ENCODE measurements around the gene KRT32.

GRCh38 chr17:41451154-41451728, 15.9 kb downstream of the KRT32 start:
- TF ChIP-seq POLR2A (IDR thresholded peaks at IDR 0.05): no peak
- TF ChIP-seq, protein P1, sequence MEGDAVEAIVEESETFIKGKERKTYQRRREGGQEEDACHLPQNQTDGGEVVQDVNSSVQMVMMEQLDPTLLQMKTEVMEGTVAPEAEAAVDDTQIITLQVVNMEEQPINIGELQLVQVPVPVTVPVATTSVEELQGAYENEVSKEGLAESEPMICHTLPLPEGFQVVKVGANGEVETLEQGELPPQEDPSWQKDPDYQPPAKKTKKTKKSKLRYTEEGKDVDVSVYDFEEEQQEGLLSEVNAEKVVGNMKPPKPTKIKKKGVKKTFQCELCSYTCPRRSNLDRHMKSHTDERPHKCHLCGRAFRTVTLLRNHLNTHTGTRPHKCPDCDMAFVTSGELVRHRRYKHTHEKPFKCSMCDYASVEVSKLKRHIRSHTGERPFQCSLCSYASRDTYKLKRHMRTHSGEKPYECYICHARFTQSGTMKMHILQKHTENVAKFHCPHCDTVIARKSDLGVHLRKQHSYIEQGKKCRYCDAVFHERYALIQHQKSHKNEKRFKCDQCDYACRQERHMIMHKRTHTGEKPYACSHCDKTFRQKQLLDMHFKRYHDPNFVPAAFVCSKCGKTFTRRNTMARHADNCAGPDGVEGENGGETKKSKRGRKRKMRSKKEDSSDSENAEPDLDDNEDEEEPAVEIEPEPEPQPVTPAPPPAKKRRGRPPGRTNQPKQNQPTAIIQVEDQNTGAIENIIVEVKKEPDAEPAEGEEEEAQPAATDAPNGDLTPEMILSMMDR (IDR thresholded peaks at IDR 0.05): no peak
